ENCODE results near the gene TMUB1.

Gene TMUB1

DNA sequence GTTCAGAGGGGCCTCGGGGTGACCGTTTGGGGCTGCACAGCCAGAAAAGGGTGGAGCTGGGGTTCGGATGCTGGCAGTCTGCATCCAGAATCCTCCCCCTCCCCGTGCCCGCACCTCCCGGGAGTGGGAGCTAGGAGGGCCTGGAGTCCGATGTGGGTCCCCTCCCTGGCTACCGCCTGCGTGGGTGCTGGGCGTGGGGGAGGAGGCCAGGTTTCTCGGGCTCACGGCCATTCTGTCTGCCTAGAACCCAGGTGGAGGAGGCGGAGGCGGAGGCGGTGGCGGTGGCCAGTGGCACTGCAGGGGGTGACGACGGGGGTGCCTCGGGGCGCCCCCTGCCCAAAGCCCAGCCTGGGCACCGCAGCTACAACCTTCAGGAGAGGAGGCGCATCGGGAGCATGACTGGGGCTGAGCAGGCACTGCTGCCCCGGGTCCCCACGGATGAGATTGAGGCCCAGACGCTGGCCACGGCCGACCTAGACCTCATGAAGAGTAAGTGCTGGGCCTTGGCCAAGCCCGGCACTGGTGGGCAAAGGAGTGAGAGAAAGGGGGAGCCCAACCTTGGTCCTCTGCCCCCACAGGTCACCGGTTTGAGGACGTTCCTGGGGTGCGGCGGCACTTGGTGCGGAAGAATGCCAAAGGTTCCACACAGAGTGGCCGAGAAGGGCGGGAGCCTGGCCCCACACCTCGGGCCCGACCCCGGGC lies 16.9 kb downstream of the TMUB1 start:
- no peak for DNase-seq

GRCh38 chr7:151065516-151065915 lies 17.8 kb downstream of the TMUB1 start:
- DNase-seq, result no peak

GRCh38 chr7:151064993-151065392 lies 18.3 kb downstream of the TMUB1 start:
- no peak for DNase-seq

DNA sequence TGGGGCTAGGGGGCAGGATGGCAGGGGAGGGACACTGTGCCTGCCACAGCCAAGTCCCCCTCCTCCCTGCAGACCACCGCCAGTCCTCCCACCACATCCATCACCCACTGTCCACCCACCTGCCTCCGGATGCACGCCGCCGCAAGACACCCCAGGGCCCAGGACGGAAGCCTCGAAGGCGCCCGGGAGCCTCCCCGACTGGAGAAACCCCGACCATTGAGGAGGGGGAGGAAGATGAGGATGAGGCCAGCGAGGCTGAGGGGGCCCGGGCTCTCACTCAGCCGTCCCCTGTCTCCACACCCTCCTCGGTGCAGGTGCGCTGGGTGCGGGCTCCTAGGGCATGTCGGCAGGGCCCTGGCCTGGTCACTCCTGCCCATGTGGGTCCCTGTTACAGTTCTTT lies 18.8 kb downstream of the TMUB1 start:
- DNase-seq, result no peak

DNA sequence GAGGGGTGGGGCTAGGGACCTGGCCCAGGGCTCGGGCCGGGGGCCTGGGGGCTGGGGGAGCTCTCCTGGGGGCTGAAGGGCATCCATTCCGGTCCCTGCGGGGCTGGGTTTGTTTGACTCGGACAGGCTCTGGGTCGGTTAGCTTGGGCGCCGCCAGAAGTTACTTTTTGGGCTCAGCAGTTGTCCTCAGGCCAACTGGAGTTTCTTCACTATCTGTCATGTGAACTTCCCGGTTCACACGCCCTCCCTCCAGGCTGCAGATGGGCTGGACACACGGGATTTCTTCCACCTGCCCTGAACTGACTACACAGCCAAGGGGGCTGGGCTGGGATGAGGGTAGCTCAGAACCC lies 20.1 kb downstream of the TMUB1 start:
- no peak for DNase-seq

DNA sequence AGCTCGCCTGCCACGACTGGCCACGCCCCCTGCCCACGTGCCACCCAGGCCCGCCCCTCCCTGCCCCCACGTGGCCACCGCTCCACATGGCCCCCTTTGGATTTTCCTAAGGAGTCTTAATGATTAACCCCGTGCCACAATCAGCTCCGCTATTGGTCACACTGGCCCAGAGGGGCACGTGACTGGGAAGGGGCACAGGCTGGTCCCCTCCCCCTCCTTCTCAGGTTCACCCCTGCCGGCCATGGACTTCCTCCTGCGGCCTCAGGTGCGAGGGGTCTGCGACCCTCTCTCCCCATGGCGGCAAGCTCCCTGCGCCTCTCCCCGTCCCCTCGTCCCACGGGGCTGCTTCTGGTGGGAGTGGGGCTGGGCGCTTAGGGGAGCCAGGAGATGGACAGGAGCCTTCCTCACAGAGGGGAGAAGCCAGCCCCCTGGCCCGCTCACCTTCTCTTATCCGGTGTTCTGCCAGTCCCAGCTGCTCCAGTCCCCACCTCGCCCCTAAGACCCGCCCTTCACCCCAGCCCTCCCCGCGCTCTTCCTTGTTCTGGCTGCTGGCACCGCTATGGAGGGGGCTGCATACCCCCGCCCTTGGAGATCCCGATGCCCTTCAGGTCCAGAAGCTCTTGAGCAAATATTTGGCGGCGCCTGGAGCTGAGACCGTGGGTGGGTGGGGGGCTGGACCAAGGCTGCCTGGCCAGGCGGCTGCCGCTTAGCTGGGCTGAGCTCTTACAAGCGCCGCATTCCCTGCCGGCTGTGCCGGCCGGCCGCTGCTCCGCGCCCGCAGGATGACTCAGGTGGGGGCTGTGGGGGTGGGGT lies 20.7 kb downstream of the TMUB1 start:
- no peak for DNase-seq

DNA sequence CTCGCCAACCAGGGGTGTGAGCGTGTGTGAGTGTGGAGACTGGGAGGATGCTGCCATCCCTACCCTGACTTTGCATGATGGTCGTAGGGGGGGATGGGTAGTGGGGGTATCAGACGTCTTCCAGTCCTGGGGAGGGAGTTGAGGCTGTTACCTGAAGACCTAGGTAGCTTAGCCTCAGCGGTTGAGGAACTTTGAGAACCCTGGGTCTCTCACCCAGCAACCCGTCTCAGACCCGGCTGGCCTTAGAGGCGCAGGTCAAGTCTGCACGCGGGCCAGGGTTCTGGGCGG lies 21.2 kb downstream of the TMUB1 start:
- no peak for DNase-seq

- no peak for DNase-seq
These were observed 21.8 kb downstream of the TMUB1 start for GRCh38 chr7:151061213-151062110.

GRCh38 chr7:151060416-151061212 lies 22.7 kb downstream of the TMUB1 start:
- no peak for DNase-seq

GRCh38 chr7:151060113-151060415 lies 23.2 kb downstream of the TMUB1 start:
- no peak for DNase-seq

GRCh38 chr7:151059367-151060112 lies 23.8 kb downstream of the TMUB1 start, which contains the start of gene SLC4A2:
Gene SLC4A2, plus strand, starts transcription at chr7:151059589. Its CDS starts 2,399 bp downstream, at chr7:151061988.
- peak; percentile 70 for DNase-seq

DNA sequence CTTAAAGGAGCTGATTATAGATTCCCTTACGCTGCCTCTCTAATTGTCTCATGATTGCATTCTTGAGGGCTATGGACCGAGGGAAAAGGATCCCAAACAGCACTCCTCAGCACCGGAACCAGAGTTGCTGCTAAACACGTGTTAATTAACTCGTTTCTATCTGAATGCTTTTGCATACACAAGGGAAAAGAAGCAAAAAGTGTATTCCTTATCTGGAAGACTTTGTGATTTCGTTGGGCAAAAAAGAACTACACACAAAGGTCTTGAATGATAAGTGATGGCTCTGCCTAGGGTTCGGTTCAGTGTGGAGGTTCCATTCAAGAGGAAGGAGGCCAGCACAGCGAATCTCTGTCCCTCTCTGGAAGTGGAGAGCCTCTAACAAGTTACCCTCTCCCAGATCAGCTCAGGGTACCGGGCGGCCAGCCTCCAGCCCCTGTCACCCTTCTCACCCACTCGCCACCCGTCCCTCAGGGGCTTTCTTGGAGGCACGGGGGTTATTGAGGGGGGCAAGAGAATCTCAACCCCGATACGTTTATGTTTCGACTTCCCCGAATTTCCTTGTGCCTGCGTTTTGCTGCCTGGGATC lies 24.4 kb downstream of the TMUB1 start:
- DNase-seq, result no peak

- peak; percentile 90 for DNase-seq
These were observed 25.1 kb downstream of the TMUB1 start for GRCh38 chr7:151057989-151058780.

- DNase-seq, result no peak
These were observed 25.7 kb downstream of the TMUB1 start, which contains the start of gene CDK5 for GRCh38 chr7:151057506-151057988. Gene CDK5, minus strand, starts transcription at chr7:151057897. Its CDS starts 49 bp downstream, at chr7:151057848.

DNA sequence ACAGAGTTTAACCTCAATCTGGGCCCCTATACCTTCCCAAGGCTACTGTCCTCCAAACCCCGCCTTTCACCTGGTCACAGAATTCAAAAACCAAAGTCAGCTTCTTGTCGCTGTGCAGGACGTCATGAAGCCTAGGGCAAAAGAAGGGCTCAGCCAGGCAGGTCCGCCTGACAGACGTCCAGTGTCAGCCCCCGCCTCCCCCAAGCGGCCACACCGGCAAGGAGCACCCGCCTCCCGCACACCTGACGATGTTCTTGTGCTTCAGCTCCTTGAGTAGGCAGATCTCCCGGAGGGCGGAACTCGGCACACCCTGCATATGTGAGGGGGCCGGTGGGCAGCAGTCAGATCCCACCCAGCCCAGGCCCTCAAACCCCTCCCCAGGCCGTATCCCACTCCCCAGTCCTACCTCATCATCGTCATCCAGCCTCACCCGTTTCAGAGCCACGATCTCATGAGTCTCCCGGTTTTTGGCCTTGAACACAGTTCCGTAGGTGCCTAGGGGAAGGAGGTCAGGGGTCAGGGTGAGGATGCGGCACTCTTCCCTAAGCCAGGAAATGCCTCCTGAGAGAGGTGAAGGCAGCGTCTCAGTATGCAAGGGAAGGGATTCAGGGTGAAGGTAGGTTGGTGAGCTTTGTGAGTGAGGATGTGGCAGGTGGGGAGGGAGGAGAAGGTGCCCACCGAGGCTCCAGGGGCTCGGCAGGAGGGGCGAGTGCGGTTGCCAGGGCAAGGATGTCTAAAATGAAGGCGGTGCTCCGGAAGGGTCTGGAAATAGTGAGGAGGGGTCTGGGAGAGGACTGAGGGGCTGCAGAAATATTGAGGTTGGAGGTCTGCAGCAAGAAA lies 26.4 kb downstream of the TMUB1 start:
- no peak for DNase-seq

GRCh38 chr7:151056283-151056665 lies 27.0 kb downstream of the TMUB1 start:
- no peak for DNase-seq

DNA sequence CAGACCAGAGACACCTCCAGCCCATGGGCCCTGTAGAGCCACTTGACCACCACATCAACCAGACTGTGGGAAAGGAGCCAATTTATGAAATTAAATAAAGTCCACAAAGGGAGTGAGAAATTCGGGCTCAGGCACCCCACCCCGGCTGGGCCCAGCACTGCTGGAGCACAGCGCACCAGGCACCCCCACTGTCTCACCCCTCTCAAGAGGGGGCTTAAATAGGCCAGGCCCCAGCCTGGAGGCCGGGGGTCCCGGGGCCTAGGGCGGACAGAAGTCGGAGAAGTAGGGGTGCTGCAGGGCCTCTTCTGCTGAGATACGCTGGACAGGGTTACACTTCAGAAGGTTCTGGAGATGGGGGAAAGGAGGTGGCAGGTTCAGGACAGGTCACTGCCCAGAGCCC lies 29.5 kb downstream of the TMUB1 start:
- no peak for DNase-seq

DNA sequence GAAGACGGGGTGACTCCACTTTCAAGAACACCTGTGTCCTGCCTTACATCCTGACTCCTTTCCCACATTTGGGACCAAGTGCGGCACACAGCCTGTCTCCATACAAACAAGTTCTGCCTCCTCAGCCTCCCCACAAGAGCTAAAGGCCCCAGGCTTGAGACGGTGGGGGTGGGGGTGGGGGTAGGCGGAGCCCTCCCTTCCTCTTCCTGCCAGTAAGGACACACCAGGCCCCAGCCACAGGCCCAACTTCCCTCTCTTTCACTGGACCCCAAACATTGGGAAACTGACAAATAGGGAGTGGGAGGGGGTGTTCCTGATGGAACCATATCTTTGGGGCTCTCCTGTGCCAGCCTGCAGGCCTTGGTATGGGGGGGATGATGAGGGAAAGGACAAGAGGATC lies 30.2 kb downstream of the TMUB1 start:
- no peak for DNase-seq

DNA sequence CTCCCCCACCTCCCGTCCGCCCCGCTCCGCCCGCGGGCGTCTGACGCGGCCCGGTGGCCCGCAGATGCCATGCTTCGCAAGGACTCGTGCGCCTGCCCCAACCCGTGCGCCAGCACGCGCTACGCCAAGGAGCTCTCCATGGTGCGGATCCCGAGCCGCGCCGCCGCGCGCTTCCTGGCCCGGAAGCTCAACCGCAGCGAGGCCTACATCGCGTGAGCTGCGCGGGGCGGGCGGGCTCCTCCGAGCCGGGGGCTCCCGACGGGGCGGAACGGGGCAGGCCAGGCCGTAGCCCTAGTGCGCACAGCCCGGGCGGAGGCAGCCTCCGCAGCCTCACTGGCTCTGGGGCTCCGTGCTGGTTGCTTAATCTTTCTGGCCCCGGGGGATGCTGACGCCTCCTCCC lies 32.2 kb downstream of the TMUB1 start:
- DNase-seq, result peak; percentile 50

All from activated CD4-positive, CD25-positive, alpha-beta regulatory T cell treated with anti-CD3 and anti-CD28 coated beads, Interleukin-2, amount 50 U/mL, for 72 hours (primary cell).